Upper lobe of left lung (tissue), 6 donors: ENCODE results near the gene TMEM26. TPM values are rescaled to one million over a fixed set of nuclear protein-coding genes. Genes with fewer than 3 reads are reported as not detected.

Source experiments
- ATAC-seq, 2 donors: fragments of 200-7000 bp; cut with Tn5 transposase; one replicate each; pipeline ENCODE4 v1.9.1; 2022; ENCODE audit warnings: mild to moderate bottlenecking in 2 of 2, moderate library complexity in 2 of 2; ENCODE audit not compliant: low FRiP score in 2 of 2
- DNase-seq, 2 donors: peaks; one replicate each; pipeline ENCODE4 v3.0.0-alpha.2; 2019 to 2020
- H3K27ac ChIP-seq, 4 donors: fragments of 200-600 bp; sonication (generic); one replicate each; pipeline ENCODE4 v1.5.1; 2016 to 2019
- H3K27me3 ChIP-seq, 4 donors: fragments of 200-600 bp; sonication (generic); one replicate each; pipeline ENCODE4 v1.5.1; 2017 to 2019
- H3K36me3 ChIP-seq, 4 donors: fragments of 200-600 bp; sonication (generic); one replicate each; pipeline ENCODE4 v1.5.1; 2016 to 2019
- H3K4me1 ChIP-seq, 4 donors: fragments of 200-600 bp; sonication (generic); one replicate each; pipeline ENCODE4 v1.5.1; 2018 to 2019
- H3K4me3 ChIP-seq, 4 donors: fragments of 200-600 bp; sonication (generic); one replicate each; pipeline ENCODE4 v1.5.1; 2017 to 2019; ENCODE audit warnings: mild to moderate bottlenecking in 2 of 4, moderate library complexity in 1 of 4
- H3K9me3 ChIP-seq, 4 donors: fragments of 200-600 bp; sonication (generic); one replicate each; pipeline ENCODE4 v1.5.1; 2018 to 2019
- CTCF ChIP-seq, 6 experiments: fragments of 450-650 bp in 4 of 6; fragments of 200-600 bp in 2 of 6; sonication (generic) in 2 of 6; IDR thresholded peaks; one replicate each; pipeline ENCODE4 v1.5.1; 2016 to 2019; ENCODE audit warnings: antibody characterized with exemption in 6 of 6
- EP300 ChIP-seq, 4 donors: sonication (generic); formaldehyde crosslinking; IDR thresholded peaks; one replicate each; pipeline ENCODE4 v1.5.1; 2017; ENCODE audit warnings: antibody characterized with exemption in 4 of 4, control low read depth in 2 of 4
- POLR2A ChIP-seq, 4 donors: fragments of 450-650 bp; IDR thresholded peaks; one replicate each; pipeline ENCODE4 v1.5.1; 2016 to 2017; ENCODE audit warnings: antibody characterized with exemption in 4 of 4, mild to moderate bottlenecking in 2 of 4
- POLR2AphosphoS5 ChIP-seq, 2 donors: sonication (generic); formaldehyde crosslinking; IDR thresholded peaks; one replicate each; pipeline ENCODE4 v1.5.1; 2017; ENCODE audit warnings: antibody characterized with exemption in 2 of 2
- WGBS, 2 donors: methylation state at CpG; one replicate each; pipeline ENCODE4 v1.1.5; 2017 to 2018; 5-methylcytosine and 5-hydroxymethylcytosine counted together
- total RNA-seq, 6 donors: library from RNA; depleted of rRNA in 4 of 6; stranded (reverse); fragments of >200 nt in 4 of 6; gene quantifications; one replicate each; pipeline versions ENCODE4 v1.1.0 to v1.2.1, GENCODE V29; 2016 to 2021
- donor health status: DM: no; HTN: no; CAD: no; lungs with moderate emphysema.
- donor health status: DM: no; HTN: yes; CAD: no; lungs with severe emphysema.

Gene TMEM26
- total RNA-seq, 6 donors from 2014 or later, result 0.30 to 2.0 (median 0.77) TPM; not detected in 1

- TF ChIP-seq CTCF (IDR thresholded peaks at IDR 0.05) (no peak), POLR2AphosphoS5 (IDR thresholded peaks at IDR 0.05) (no peak), POLR2A (IDR thresholded peaks at IDR 0.05) (no peak), EP300 (IDR thresholded peaks at IDR 0.05) (no peak)
- DNase-seq, result no peak
- Histone ChIP-seq H3K9me3 (peaks cover 10 to 27% (median 17%) of the 10 kb centered on the region in 4 donors), H3K4me3 (no peak overlapping the region), H3K27me3 (no peaks in the 10 kb centered on the region), H3K36me3 (no peaks in the 10 kb centered on the region), H3K27ac (no peak overlapping the region), H3K4me1 (no peaks in the 10 kb centered on the region)
- no peak for ATAC-seq
- 81 to 82% methylated on average over 1 of the region's 1 CpG for WGBS, 2 donors
Measured at GRCh38 chr10:61423178-61423577, 30.0 kb downstream of the TMEM26 start.

GRCh38 chr10:61417661-61418060, 35.5 kb downstream of the TMEM26 start:
- WGBS, 2 donors, result 67 to 70% methylated on average over 2 of the region's 2 CpGs

DNA sequence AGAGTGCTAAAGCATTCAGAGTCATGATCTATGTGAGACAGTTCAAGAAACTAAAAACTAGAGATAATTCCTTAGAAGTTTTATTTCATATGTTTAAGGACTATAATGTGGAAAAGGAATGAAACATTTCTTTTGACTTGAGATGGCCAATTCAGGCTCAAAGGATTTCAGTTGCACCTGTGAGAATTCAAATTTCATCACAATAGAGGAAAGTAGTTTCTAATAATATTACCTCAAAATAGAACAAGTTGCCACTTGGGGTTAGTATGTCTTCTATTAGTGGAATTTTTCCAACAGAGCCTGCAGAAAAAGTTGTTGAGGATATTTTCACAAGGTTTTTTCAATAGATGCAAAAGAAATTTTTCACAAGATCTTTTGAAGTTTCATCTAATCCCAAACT, 37.4 kb downstream of the TMEM26 start:
- Histone ChIP-seq H3K27ac (no peak overlapping the region), H3K4me3 (no peak overlapping the region), H3K9me3 (peaks cover 0 to 3% (median 0%) of the 10 kb centered on the region in 4 donors), H3K4me1 (no peaks in the 10 kb centered on the region), H3K36me3 (no peaks in the 10 kb centered on the region), H3K27me3 (no peaks in the 10 kb centered on the region)
- TF ChIP-seq POLR2AphosphoS5 (IDR thresholded peaks at IDR 0.05) (no peak), POLR2A (IDR thresholded peaks at IDR 0.05) (no peak), CTCF (IDR thresholded peaks at IDR 0.05) (no peak), EP300 (IDR thresholded peaks at IDR 0.05) (no peak)
- no peak for ATAC-seq
- DNase-seq, result no peak

More at GRCh38 chr10:61417661-61418060, 35.5 kb downstream of the TMEM26 start:
- Histone ChIP-seq H3K27me3 (no peaks in the 10 kb centered on the region), H3K4me1 (no peaks in the 10 kb centered on the region), H3K4me3 (no peak overlapping the region), H3K9me3 (peaks cover 0 to 10% (median 5%) of the 10 kb centered on the region in 4 donors), H3K27ac (no peak overlapping the region), H3K36me3 (no peaks in the 10 kb centered on the region)
- no peak for ATAC-seq
- no peak for DNase-seq
- TF ChIP-seq POLR2A (IDR thresholded peaks at IDR 0.05) (no peak), EP300 (IDR thresholded peaks at IDR 0.05) (no peak), CTCF (IDR thresholded peaks at IDR 0.05) (no peak), POLR2AphosphoS5 (IDR thresholded peaks at IDR 0.05) (no peak)

DNA sequence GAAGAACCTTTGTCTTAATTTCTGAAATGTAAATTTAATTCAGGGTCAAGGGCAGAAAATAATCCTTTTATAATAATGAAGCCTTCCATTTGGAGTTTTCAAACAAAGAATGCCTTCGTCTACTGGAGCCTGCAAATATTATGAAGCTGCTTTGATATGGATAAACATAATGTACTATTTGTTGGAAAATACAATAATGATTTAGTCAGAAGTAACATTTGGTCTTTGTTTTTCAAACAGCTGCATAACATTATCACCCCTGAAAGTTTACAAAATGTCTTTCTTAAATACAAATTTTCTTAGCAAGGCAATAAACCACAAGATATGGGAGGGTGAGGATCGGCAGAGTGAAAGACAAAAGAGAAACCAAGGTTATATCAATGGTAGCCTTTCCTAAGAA, 41.5 kb downstream of the TMEM26 start:
- 73 to 78% methylated on average over 2 of the region's 2 CpGs for WGBS, 2 donors
- Histone ChIP-seq H3K4me3 (no peak overlapping the region), H3K9me3 (no peaks in the 10 kb centered on the region), H3K36me3 (no peaks in the 10 kb centered on the region), H3K27me3 (no peaks in the 10 kb centered on the region), H3K27ac (no peak overlapping the region), H3K4me1 (peaks cover 0 to 10% (median 8%) of the 10 kb centered on the region in 4 donors)
- ATAC-seq (no peak), DNase-seq (no peak)
- TF ChIP-seq CTCF (IDR thresholded peaks at IDR 0.05) (no peak), POLR2AphosphoS5 (IDR thresholded peaks at IDR 0.05) (no peak), EP300 (IDR thresholded peaks at IDR 0.05) (no peak), POLR2A (IDR thresholded peaks at IDR 0.05) (no peak)

- TF ChIP-seq CTCF (IDR thresholded peaks at IDR 0.05), result no peak
- TF ChIP-seq EP300 (IDR thresholded peaks at IDR 0.05), result no peak
- no peak for TF ChIP-seq POLR2A (IDR thresholded peaks at IDR 0.05)
- TF ChIP-seq POLR2AphosphoS5 (IDR thresholded peaks at IDR 0.05), result no peak
- DNase-seq, result no peak
- Histone ChIP-seq H3K4me3 (no peak overlapping the region), H3K27me3 (no peaks in the 10 kb centered on the region), H3K4me1 (peaks cover 0 to 10% (median 8%) of the 10 kb centered on the region in 4 donors), H3K9me3 (no peaks in the 10 kb centered on the region), H3K27ac (no peak overlapping the region), H3K36me3 (no peaks in the 10 kb centered on the region)
- no peak for ATAC-seq
- WGBS, 2 donors, result 94 to 95% methylated on average over 18 of the region's 18 CpGs
Measured at GRCh38 chr10:61410353-61411070, 42.7 kb downstream of the TMEM26 start.
